Posterior cingulate gyrus (tissue), 11 donors: ENCODE data around the gene PLEKHA7.

Source experiments
- DNase-seq, 10 donors: peaks; one replicate each; pipeline versions ENCODE4 v3.0.0 to v3.0.0-alpha.2; 2020 to 2021; ENCODE audit warnings: mixed read lengths in 3 of 10
- intact Hi-C: fragments of 100-400 bp; cut with DNase I; formaldehyde crosslinking; loops from one replicate; pipeline ENCODE4 v1.15.1; 2023

PLEKHA7 gene

GRCh38 chr11:16799221-16799620, 215.0 kb downstream of the PLEKHA7 start:
- no peak for DNase-seq
- intact Hi-C loops = no loop called here

GRCh38 chr11:16797776-16798175, 216.4 kb downstream of the PLEKHA7 start:
- DNase-seq = no peak
- intact Hi-C loops = no loop called here

- DNase-seq = no peak
- intact Hi-C loops = no loop called here
Measured at GRCh38 chr11:16796311-16796710, 217.9 kb downstream of the PLEKHA7 start.

- intact Hi-C loops = no loop called here
- DNase-seq = no peak
Measured at GRCh38 chr11:16795146-16795545, 219.1 kb downstream of the PLEKHA7 start.

GRCh38 chr11:16794047-16794818, 220.0 kb downstream of the PLEKHA7 start:
- intact Hi-C loops = no loop called here
- DNase-seq = no peak

GRCh38 chr11:16793511-16793910, 220.7 kb downstream of the PLEKHA7 start:
- no peak for DNase-seq

GRCh38 chr11:16793009-16793408, 221.2 kb downstream of the PLEKHA7 start:
- intact Hi-C loops = no loop called here
- DNase-seq = no peak

More at GRCh38 chr11:16793511-16793910, 220.7 kb downstream of the PLEKHA7 start:
- intact Hi-C loops = no loop called here

GRCh38 chr11:16792426-16792825, 221.8 kb downstream of the PLEKHA7 start:
- DNase-seq = no peak
- intact Hi-C loops = no loop called here

GRCh38 chr11:16791191-16791961, 222.8 kb downstream of the PLEKHA7 start:
- no peak for DNase-seq

GRCh38 chr11:16790486-16791190, 223.6 kb downstream of the PLEKHA7 start:
- DNase-seq = no peak
- intact Hi-C loops = no loop called here

More at GRCh38 chr11:16791191-16791961, 222.8 kb downstream of the PLEKHA7 start:
- intact Hi-C loops = no loop called here

GRCh38 chr11:16789560-16790485, 224.4 kb downstream of the PLEKHA7 start:
- intact Hi-C loops = loop anchor here (2.0 kb wide), 1 partner anchor 93 kb away; no protein-coding TSS in a partner anchor
- no peak for DNase-seq

- intact Hi-C loops = loop anchor here (2.0 kb wide), 1 partner anchor 94 kb away; no protein-coding TSS in a partner anchor
- DNase-seq = no peak
Measured at GRCh38 chr11:16789063-16789420, 225.2 kb downstream of the PLEKHA7 start.

GRCh38 chr11:16788141-16789062, 225.8 kb downstream of the PLEKHA7 start:
- intact Hi-C loops = loop anchor here (2.0 kb wide), 1 partner anchor 94 kb away; no protein-coding TSS in a partner anchor
- DNase-seq = peak; percentile 35 to 94 (median 72)

- intact Hi-C loops = loop anchor here (2.0 kb wide), 1 partner anchor 276 kb away; no protein-coding TSS in a partner anchor
- peak in 1 of 10 donors; percentile 18 for DNase-seq
Measured at GRCh38 chr11:16787035-16787742, 227.0 kb downstream of the PLEKHA7 start.

- intact Hi-C loops = loop anchor here (2.0 kb wide), 1 partner anchor 277 kb away; no protein-coding TSS in a partner anchor
- DNase-seq = peak in 1 of 10 donors; percentile 16
Measured at GRCh38 chr11:16786131-16786530, 228.1 kb downstream of the PLEKHA7 start.

- intact Hi-C loops = loop anchor here (2.0 kb wide), 1 partner anchor 277 kb away; no protein-coding TSS in a partner anchor
- peak; percentile 63 to 96 (median 77) for DNase-seq
Measured at GRCh38 chr11:16785520-16786128, 228.6 kb downstream of the PLEKHA7 start.

- peak in 1 of 10 donors; percentile 1 for DNase-seq
- intact Hi-C loops = no loop called here
Measured at GRCh38 chr11:16784666-16785065, 229.5 kb downstream of the PLEKHA7 start.
